ENCODE results near the gene ZNF581. TPM values are rescaled to one million over a fixed set of nuclear protein-coding genes. Genes with fewer than 3 reads are reported as not detected.
A peak's percentile ranks its signal among the peaks of the same experiment; 100 is the strongest.

Gene ZNF581
- total RNA-seq, 3 donors from 2014 or later (not counting 1 experiment from before 2014, with no cell fraction given), result 15.4 to 21.9 (median 19.0) TPM

- intact Hi-C loops (cut with micrococcal nuclease), result no loop called here
- Histone ChIP-seq H3K36me3 (ENCODE audit: control insufficient read depth, insufficient read depth, low read length) (peaks cover 38% of the 10 kb centered on the region), H3K4me1 (ENCODE audit: control insufficient read depth, insufficient read depth, low read length) (peaks cover 31% of the 10 kb centered on the region), H3K4me3 (ENCODE audit: low read length) (no peak overlapping the region), H3K9me3 (ENCODE audit: control insufficient read depth, insufficient read depth, low read length) (no peaks in the 10 kb centered on the region), H3K27me3 (ENCODE audit: control insufficient read depth, insufficient read depth, low read length) (no peaks in the 10 kb centered on the region), H3K27ac (ENCODE audit: low read length) (no peak overlapping the region)
- H3K4me3 Mint-ChIP-seq, result no peak overlapping the region
- no peaks in the 10 kb centered on the region for H3K36me3 Mint-ChIP-seq
- H3K9me3 Mint-ChIP-seq, result no peaks in the 10 kb centered on the region
- DNase-seq (no peak), ATAC-seq (no peak)
- no peak for TF ChIP-seq CTCF (IDR thresholded peaks at IDR 0.05)
- H3K27ac Mint-ChIP-seq, result peak overlapping the region; percentile 27 to 77
- 89% methylated on average over 4 of the region's 5 CpGs for WGBS (ENCODE audit: insufficient coverage)
- H3K4me1 Mint-ChIP-seq, result peaks cover 38 to 45% of the 10 kb centered on the region in 2 donors
- H3K27me3 Mint-ChIP-seq (ENCODE audit: low read depth in 2 of 2), result no peaks in the 10 kb centered on the region
Measured at GRCh38 chr19:55672418-55672817, 29.0 kb downstream of the ZNF581 start.

GRCh38 chr19:55673465-55673864 is 30.0 kb downstream of the ZNF581 start:
- Mint-ChIP-seq H3K27ac (peak overlapping the region; percentile 77 to 99), H3K36me3 (no peaks in the 10 kb centered on the region), H3K4me3 (no peak overlapping the region), H3K27me3 (ENCODE audit: low read depth in 2 of 2) (no peaks in the 10 kb centered on the region), H3K4me1 (peaks cover 46 to 56% of the 10 kb centered on the region in 2 donors), H3K9me3 (no peaks in the 10 kb centered on the region)
- H3K4me1 ChIP-seq (ENCODE audit: control insufficient read depth, insufficient read depth, low read length), result peaks cover 42% of the 10 kb centered on the region
- peaks cover 36% of the 10 kb centered on the region for H3K36me3 ChIP-seq (ENCODE audit: control insufficient read depth, insufficient read depth, low read length)
- TF ChIP-seq CTCF (IDR thresholded peaks at IDR 0.05), result no peak
- ATAC-seq (no peak), DNase-seq (no peak)
- 89% methylated on average over 7 of the region's 9 CpGs for WGBS (ENCODE audit: insufficient coverage)
- intact Hi-C loops (cut with micrococcal nuclease), result no loop called here
- H3K27ac ChIP-seq (ENCODE audit: low read length), result peak overlapping the region; percentile 20
- no peaks in the 10 kb centered on the region for H3K9me3 ChIP-seq (ENCODE audit: control insufficient read depth, insufficient read depth, low read length)
- no peaks in the 10 kb centered on the region for H3K27me3 ChIP-seq (ENCODE audit: control insufficient read depth, insufficient read depth, low read length)
- H3K4me3 ChIP-seq (ENCODE audit: low read length), result no peak overlapping the region

DNA sequence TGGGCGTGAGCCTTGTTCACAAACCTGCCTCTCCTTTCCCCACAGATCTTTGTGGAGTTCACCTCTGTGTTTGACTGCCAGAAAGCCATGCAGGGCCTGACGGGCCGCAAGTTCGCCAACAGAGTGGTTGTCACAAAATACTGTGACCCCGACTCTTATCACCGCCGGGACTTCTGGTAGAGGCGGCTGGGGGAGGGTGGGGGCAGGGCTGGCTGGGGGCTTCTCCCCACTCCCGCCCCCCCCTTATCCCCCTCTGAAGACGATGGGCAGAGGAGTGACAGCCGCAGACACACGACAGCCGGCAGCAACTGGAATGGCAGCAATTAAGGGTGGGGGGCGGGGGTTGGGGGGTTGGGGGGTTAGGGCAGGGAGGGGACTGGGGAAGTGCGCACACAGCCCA is 30.4 kb downstream of the ZNF581 start:
- ATAC-seq, result no peak
- no peak overlapping the region for H3K4me3 ChIP-seq (ENCODE audit: low read length)
- Mint-ChIP-seq H3K27me3 (ENCODE audit: low read depth in 2 of 2) (no peaks in the 10 kb centered on the region), H3K27ac (peak overlapping the region; percentile 88 to 99), H3K4me1 (peaks cover 46 to 59% of the 10 kb centered on the region in 2 donors), H3K36me3 (no peaks in the 10 kb centered on the region), H3K4me3 (no peak overlapping the region), H3K9me3 (no peaks in the 10 kb centered on the region)
- H3K27me3 ChIP-seq (ENCODE audit: control insufficient read depth, insufficient read depth, low read length), result no peaks in the 10 kb centered on the region
- 89% methylated on average over 4 of the region's 15 CpGs for WGBS (ENCODE audit: insufficient coverage)
- H3K27ac ChIP-seq (ENCODE audit: low read length), result peak overlapping the region; percentile 82
- H3K36me3 ChIP-seq (ENCODE audit: control insufficient read depth, insufficient read depth, low read length), result peaks cover 36% of the 10 kb centered on the region
- no peak for TF ChIP-seq CTCF (IDR thresholded peaks at IDR 0.05)
- H3K4me1 ChIP-seq (ENCODE audit: control insufficient read depth, insufficient read depth, low read length), result peaks cover 46% of the 10 kb centered on the region
- DNase-seq, result no peak
- no peaks in the 10 kb centered on the region for H3K9me3 ChIP-seq (ENCODE audit: control insufficient read depth, insufficient read depth, low read length)
- intact Hi-C loops (cut with micrococcal nuclease), result loop anchor here (2.0 kb wide), 1 partner anchor 19 kb away; the partner anchor contains the start of gene U2AF2

DNA sequence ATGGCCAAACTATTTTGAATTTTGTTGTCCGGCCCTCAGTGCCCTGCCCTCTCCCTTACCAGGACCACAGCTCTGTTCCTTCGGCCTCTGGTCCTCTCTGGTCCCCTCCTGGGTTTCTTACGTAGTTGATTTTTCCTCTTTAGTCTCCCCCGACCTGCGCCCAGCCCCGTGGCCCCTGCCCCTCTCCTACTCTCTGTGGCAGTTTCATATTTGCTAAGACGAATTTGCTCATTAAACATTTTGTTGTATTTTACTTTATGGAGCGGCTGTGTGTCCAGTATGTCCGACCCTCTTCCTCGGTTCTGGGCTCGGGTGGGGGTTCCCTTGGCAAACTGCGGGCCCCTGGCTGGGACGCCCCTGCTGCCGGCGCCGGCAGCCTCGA is 31.0 kb downstream of the ZNF581 start:
- H3K4me1 Mint-ChIP-seq, result peaks cover 51 to 61% of the 10 kb centered on the region in 2 donors
- TF ChIP-seq CTCF (IDR thresholded peaks at IDR 0.05), result no peak
- intact Hi-C loops (cut with micrococcal nuclease), result loop anchor here (2.0 kb wide), 1 partner anchor 20 kb away; the partner anchor contains the start of gene U2AF2
- 49% methylated on average over 17 of the region's 17 CpGs for WGBS (ENCODE audit: insufficient coverage)
- H3K27ac Mint-ChIP-seq, result peak overlapping the region; percentile 88 to 99
- peak overlapping the region; percentile 55 for H3K4me3 Mint-ChIP-seq
- H3K4me3 ChIP-seq (ENCODE audit: low read length), result peak overlapping the region; percentile 17
- H3K27me3 Mint-ChIP-seq (ENCODE audit: low read depth in 2 of 2), result no peaks in the 10 kb centered on the region
- peaks cover 36% of the 10 kb centered on the region for H3K36me3 ChIP-seq (ENCODE audit: control insufficient read depth, insufficient read depth, low read length)
- ATAC-seq, result no peak
- peaks cover 52% of the 10 kb centered on the region for H3K4me1 ChIP-seq (ENCODE audit: control insufficient read depth, insufficient read depth, low read length)
- peak overlapping the region; percentile 82 for H3K27ac ChIP-seq (ENCODE audit: low read length)
- no peaks in the 10 kb centered on the region for H3K9me3 ChIP-seq (ENCODE audit: control insufficient read depth, insufficient read depth, low read length)
- H3K36me3 Mint-ChIP-seq, result no peaks in the 10 kb centered on the region
- H3K9me3 Mint-ChIP-seq, result no peaks in the 10 kb centered on the region
- H3K27me3 ChIP-seq (ENCODE audit: control insufficient read depth, insufficient read depth, low read length), result no peaks in the 10 kb centered on the region
- no peak for DNase-seq

All from natural killer cell (primary cell).